GM21360 (cell line): ENCODE data around the gene MANBA.
"Not testable (repeated sequence)": the region's sequence is repeated elsewhere in the genome, so short reads cannot be mapped to it uniquely, and the experiment has no call there.

ENCODE experiments used
- ATAC-seq: cut with Tn5 transposase; IDR thresholded peaks from one replicate; pipeline ENCODE4 v1.9.1; 2021; ENCODE audit warnings: mild to moderate bottlenecking, moderate library complexity; ENCODE audit not compliant: unreplicated experiment

Gene MANBA

DNA sequence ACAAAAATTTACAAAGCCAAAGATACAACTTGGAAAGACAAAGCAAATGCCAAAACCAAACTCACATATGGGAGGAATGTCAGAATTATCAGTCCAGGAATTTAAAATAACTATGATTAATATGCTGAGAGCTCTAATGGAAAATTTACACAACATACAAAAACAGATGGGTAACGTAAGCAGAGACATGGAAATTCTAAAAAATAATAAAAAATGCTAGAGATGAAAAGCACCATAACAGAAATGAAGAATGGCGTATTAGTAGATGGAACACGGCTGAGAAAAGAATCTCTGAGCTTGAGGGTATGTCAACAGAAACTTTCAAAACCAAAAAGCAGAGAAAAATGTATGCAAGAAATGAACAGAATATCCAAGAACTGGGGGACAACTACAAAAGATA, 4.1 kb upstream of the MANBA start:
- no peak for ATAC-seq

DNA sequence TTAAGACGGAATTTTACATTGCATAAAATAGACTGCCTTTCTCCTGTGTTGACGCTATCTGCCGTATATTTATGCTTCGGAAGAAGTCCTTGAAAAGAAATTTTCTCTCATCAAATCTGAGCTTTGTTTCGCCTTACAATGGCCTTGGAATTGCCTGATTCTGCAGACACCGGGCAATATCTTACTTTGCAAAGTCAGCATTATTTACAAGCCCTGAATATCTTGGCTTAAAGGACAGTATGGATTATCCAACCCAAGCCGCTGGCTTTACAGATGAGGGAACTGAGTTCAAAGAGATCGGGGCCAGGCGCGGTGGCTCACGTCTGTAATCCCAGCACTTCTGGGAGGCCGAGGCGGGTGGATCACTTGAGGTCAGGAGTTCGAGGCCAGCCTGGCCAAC, 1.1 kb upstream of the MANBA start:
- no peak for ATAC-seq

DNA sequence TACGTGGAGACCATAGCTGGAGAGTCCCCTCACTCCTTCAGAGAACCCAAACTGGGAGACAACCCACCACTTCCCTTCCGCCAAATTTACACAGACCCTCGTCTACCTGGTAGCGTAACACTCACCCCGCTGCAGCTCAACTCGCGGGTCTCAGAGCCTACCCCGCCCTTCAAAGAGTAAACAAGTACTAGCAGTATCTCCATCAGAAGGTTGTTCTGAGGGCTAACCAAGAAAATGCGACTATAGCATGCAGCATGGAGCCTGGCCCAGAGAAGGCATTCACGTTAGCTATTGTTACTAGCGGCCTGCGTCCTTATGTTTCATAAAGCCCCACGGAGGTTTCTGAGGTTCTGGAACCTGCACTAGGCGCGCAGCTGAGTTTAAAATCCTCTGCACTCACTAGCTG, 531 bp upstream of the MANBA start:
- ATAC-seq = no peak

DNA sequence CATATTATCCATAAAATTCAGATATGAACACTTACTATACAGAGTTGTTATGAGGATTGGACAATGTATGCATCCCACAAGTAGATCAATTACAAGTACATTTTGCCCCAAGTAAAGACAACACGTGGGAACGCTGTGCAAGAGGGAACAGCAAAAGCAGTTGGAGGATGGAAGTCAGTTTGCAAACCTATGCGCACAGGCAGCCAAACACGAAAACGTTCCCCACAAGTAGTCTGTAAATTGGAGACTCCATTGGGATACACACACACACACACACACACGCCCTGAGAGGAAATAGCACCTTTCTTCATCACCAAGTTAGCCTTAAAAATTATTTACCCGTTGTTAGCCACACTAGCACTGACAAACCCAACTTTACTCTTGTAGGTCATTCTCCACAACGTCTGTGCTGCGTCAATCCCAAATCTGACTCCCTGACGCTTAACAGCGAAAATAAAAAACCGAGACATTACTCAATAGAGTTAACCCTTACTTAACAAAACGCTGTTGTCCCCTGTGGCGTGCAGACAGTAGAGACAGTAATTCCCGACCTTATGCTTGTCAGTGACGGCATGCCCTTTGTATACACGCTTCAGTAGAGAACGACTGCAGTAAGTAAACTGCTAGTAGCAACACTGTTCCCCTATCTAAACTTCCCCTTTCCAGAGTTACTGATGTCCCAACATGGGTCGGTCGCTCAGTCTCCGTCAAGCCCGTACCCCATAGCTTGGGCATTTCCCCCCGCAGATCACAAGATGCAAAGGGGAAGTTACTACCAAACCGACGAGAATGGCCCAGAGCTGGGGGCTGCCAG, 730 bp downstream of the MANBA start:
- ATAC-seq = peak; percentile 66

DNA sequence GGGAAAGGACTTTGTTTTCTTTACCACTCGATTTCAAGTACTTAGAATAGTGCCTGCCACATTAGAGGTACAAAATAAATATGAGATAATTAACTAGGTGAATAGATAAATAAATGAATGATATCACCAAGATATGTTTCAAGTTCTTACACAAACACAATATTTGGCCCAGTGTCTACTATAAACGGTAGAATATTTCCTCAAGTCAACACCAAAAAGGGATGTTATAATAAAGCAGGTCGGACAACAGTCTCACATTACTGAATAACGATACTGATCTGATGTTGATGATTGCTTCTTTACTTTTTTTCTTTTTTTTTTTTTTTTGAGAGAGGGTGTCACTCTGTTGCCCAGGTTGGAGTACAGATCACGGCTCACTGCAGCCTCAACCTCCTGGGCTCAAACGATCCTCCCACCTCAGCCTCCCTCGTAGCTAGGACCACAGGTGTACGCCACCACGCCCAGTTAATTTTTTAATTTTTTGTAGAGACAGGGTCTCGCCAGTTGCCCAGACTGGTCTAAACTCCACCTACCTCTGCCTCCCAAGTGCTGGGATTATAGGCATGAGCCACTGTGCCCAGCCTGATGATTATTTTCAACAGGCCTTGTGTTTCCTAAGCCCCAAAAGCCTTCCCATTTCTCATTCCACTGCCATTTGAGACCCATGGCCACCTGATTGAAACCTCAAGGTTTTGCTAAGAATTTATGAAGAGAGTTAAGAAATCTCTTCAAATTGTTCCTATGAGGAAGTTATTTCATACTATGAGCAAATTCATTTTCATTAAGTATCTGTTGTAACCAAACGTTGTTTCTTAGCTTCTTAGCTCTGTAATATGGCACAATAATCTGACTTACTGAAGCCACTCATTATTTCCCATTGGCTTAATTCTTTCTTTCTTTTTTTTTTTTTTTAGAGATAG, 2.3 kb downstream of the MANBA start:
- ATAC-seq = no peak

DNA sequence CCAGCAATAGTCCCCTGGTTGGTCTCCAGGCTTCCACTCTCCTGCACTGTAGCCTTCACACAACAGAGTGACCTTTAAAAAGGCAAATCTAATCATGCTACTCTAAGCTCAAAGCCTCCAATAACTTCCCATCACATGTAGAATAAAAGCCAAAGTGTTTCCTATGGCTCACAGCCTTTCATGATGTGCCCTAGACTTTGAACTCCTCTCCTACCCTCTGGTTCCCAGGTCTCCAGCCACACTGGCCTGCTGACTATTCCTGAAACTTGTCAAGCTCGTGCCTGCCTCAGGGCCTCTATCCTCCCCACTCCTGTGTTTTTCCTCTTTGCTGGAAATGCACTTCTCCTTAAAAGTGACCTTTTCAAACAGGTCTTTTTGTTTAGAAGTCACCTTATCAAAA, 3.1 kb downstream of the MANBA start:
- no peak for ATAC-seq

DNA sequence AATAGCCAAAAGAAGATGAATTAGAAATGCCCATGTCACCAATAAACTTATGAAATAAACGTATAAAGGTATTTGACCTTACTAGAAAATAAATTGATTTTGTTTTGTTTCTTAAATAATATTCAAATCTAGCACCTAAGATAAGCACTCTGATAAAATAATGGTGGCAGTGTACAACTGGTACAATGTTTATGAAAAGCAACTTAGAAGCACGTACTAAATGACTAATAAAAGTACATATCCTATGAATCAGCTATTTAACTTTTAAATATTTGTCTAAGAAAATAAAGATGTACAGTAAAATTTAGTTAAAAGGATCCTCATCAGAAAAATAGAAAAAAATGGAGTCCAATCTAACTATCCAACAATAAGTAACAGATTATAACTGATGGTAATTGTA, 6.7 kb downstream of the MANBA start:
- no peak for ATAC-seq

DNA sequence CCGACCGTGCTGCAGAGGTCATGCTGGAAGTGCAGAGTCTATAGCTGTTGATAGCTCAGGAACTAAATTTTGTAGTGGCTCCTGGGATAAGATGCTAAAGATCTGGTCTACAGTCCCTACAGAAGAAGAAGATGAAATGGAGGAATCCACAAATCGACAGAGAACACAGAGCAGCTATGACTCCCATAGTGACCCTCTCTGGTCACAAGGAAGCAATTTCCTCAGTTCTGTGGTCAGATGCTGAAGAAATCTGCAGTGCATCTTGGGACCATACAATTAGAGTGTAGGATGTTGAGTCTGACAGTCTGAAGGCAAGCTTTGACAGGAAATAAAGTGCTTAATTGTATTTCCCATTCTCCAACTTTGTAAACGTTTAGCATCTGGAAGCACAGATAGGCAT, 8.8 kb downstream of the MANBA start:
- no peak for ATAC-seq

DNA sequence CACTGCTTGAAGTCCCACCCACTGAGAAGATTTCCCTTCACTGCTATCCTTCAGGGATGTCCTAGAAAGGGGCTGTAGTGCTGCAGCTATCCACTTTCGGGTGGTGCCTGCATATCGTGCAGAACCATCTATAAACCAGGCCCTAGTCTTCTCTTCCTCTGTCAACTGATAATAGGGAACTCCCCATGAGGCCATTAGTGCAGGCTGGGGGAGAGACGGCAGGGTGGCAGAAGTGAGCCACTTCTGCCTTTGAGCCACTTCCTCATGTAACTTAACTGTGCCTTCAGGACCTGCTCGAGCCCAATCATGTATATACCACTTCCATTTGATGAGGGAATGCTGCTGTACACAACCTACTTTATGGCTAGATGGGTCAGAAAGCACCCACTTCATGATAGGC, 17.4 kb downstream of the MANBA start:
- peak; percentile 94 for ATAC-seq

DNA sequence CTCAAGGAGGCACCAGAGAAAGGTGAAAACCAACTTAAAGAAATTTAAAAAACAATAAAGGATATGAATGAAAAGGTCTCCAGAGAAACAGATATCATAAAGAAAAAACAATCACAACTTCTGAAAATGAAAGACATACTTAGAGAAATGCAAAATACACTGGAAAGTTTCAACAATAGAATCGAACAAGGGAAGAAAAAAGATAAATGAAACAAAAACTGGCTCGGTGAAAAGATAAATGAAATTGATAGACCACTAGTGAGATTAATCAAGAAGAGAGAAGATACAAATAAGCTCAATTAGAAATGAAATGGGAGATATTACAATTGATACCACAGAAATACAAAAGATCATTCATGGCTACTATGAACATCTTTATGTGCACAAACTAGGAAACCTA, 22.0 kb downstream of the MANBA start:
- ATAC-seq = not testable (repeated sequence)

DNA sequence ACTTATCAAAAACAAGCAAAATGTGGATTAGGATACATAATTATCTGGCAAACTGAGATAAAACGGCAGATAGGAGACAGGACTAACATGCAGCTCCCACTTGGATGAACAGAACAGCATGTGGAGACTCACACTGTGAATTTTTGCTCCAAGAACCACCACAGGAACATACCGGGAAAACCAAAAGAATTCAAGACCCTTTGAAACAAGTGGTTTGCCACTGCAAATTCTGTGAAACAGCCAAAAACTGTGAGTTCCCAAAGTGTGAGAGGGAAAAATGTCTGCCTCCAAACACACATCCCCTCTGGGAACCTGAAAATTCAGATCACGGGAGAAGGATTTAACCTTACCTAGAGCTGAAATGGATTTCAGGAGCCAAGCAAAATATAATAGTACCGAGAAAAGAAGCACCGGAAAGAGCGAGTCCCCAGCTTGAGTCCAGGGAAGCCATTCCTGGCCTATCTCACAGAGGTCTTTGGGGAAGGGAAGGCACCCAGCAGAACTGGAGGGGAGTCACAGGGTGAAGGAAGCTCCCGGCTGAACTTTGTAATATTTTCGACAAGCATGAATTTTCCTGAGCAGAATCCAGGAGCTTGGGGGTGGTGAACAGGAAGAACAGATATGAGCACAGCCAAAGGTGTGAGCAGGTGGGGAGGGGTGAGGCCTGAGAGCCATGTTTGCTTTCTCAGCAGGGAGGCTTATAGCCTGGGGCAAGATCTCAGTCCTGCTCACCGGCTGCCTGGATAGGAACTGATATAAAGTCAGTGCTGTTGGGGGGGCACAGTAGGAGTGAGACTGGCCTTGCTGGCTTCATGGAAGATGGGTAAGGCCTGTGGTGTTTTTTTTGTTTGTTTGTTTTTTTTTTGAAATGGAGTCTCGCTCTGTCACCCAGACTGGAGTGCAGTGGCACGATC, 23.9 kb downstream of the MANBA start:
- no peak for ATAC-seq

DNA sequence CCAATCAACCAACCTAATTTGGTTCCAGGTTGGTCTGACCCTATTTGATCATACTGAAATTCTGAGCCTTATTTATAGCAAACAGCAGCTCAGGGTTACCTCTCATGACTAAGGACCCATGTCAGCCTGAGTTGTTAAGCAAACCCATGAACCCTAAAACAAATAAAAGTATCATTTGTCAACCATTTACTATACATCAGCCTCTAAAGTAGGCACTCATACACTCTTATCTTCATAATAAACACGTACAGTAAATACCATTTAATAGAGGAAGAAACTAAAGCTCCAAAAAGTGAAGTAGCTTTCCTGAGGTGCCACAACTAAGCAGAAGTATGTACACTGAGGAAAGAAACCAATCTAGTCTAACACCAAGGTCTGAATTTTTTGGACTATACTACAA, 25.2 kb downstream of the MANBA start:
- no peak for ATAC-seq

DNA sequence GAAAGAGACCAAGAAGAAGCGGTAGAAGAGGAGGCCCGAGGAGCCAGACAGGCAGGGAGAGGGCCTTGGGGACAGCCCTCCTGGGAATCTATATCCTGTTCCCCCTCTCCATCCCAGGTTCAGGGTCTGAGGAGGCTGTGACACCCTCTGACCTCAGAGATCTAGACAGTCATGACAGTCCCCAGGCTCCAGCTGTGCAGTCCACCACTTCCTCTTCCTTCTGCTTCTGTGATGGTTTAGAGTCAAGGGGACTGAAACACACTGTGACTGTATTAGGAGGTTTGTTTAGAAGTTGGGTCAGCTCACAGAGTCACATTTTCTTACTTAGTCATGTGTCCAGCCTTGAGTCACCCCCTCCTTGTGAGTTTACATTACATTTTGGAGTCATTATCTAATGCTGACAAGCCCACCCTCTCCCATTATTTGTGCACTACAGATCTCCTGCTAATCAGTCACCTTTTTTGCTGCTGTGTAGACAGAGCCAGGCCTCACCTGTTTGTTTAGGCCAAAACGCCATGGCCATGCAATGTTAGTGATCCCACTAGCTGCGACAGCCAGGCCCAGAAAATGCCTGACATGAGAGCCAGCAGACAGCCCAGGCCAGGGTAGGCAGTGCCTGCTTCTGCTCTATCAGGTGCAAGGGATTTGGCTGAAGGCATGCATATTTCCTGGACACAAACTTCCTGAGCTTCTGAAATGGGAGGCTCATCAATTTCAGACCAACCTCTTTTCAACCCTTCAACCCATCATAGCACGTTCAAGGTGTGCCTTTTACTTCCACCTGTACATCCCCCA, 26.0 kb downstream of the MANBA start:
- ATAC-seq = peak; percentile 96

DNA sequence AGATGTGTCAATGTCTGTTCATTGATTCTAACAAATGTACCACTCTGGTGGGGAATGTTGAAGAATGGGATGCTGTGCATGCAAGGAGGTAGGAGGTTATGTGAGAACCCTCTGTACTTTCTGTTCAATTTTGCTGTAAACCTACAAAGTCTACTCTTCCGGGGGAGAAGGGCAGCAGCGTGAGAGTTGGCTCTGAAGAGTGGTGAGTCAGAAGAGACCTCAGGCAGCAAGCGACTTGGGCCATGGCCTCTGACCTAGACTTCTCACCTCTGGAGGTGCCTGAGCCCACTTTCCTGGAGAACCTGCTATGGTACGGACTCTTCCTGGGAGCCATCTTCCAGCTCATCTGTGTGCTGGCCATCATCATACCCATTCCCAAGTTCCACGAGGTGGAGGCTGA, 26.7 kb downstream of the MANBA start:
- peak; percentile 7 for ATAC-seq

DNA sequence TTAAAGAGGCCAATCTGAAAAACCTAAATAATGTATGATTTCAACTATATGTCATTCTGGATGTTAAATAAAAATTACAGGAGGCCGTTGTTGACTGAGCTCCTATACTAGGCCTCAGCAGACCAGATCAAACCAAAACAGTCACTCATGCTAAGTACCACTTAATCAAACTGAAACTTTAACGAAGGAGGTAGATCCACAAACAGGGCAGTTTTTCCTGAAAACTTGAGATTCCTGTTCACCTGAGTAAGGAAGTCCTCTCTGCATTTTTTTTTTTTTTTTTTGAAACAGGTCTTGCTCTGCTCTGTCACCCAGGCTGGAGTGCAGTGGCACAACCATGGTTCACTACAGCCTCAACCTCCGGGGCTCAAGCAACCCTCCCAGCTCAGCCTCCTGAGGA, 27.7 kb downstream of the MANBA start:
- ATAC-seq = no peak

DNA sequence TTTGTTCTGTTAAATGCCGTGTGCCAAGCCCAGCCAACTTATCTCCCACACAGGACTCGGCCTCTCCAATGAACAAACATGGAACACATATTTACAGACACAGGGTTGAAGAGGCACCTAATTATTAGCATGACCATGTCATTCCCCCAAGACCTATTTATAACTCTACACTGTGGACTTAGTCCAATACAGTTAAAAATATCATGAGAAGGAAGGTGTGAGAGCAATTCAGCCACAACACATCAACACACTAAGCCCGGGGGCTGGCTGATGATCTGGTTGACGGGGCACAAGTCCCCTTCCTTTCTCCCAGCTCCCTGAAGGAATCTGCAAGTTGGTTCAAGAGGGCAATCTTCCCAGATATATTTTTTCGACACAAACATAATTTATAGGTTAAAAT, 28.1 kb downstream of the MANBA start:
- ATAC-seq = no peak

DNA sequence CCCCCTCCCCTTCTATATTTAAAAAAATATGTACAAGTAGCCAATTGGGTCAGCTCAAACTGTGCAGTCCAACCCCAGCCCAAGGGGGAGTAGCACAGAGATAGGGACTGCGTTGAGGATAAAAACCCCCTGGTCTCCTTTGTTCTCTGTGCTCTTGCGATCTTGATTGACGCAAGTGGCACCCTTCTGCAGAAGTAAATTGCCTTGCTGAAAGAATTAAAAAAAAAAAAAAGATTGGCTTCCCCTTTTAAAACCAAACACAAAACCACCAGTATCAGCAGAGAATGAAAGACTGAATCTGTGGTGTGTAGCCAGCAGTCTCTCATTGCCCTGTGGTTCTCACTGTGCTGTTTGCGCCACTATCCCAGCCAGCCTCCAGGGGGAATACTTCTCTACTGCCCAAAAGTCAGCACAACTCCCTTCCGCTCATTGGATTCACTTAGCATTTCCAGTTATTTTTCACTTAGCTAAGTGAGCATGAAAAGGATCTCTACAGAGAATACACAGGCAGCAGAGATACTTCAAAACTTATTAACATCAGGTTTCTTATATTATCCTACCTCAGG, 29.7 kb downstream of the MANBA start:
- no peak for ATAC-seq

DNA sequence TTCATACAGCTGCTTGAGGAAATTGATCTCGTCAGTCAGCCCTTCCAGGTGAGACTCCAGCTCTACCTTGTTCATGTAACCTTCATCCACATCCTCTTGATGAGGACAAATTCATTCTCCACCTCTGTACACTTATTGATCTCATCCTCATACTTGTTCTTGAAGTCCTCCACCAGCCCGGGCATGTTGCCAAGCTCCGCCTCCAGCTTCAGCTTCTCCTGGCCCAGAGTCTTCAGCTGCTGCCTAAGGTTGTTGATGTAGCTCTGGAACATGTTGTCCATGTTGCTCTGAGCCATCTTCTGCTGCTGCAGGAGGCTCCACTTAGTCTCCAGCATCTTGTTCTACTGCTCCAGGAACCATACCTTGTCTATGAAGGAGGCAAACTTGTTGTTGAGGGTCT, 31.3 kb downstream of the MANBA start:
- not testable (repeated sequence) for ATAC-seq

DNA sequence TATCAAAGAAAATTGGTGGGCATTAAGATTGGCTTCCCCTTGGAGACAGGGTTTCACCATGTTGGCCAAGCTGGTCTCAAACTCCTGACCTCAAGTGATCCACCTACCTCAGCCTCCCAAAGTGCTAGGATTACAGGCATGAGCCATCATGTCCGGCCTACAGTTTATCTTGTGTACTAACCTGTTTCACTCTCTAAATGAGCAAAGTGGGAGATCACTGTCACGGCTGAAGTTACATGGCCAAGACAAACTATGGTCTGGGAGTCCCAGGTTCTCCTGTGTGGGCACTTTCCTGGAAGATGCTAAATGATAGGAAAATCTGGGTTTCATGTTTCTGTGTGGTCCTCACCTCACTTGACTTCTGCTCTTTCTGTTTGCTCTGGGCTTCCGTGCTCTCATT, 33.8 kb downstream of the MANBA start:
- not testable (repeated sequence) for ATAC-seq

DNA sequence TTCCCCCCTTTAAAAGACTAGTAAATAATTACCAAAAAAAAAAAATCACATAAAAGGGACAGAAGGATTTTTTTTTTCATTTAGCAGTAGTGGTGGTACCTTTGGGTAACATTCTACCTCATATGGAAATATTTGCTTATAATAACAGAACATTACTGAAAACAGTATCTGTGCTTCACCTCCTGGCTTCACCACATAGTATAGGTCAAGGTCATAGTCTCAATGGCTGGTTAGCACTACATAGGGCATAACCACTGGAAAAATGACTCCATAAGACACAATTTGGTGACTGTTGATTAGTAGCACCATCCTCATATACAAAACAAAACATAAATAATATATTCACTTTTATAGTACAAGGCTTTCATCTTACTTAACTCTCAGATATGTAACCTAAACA, 34.7 kb downstream of the MANBA start:
- ATAC-seq = no peak
